Urothelium cell line (cell line): ENCODE measurements around the gene BCKDHB.

ENCODE experiments used
- DNase-seq: peaks from one replicate; pipeline ENCODE4 v3.0.0; 2011; ENCODE audit warnings: low spot score, mixed read lengths
- FAIRE-seq: peaks from 2 replicates; lab custom pipeline; 2011; peaks lifted over from hg19 to GRCh38; lab: Jason Lieb, UNC

BCKDHB gene

DNA sequence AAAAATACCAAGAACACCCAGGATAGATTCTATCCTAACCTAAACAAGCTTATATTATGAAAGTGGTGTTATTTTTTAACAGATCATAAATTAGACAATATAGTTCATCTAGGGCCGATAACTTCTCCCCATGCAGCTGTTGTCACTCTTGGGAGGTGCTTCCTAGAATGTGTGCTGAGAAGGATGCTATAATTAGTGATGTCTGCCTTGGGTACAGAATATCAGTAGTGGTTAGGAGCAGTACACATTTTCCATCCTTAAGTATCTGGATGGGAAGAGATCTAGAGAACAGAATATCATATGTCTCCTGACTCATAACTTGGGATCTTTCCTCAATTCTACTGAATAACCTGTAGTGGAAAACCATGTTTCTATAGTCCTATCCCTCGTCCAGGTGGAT is 214.5 kb downstream of the BCKDHB start:
- DNase-seq, result no peak
- no peak for FAIRE-seq

DNA sequence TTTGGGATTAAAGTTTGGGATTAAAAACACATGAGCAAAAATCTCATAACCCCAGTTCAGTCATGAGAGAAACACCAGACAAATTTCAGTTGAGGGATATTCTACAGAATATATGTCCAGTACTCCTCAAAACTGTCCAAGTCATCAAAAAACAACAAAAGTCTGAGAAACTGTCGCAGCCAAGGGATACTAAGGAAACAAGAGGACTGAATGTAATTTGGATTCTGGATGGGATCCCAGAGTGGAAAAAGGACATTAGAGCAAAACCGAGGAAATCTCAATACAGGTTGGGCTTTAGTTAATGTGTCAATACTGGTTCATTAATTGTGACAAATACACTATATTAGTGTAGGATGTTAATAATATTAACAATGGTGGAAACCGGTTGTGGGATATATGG is 219.3 kb downstream of the BCKDHB start:
- no peak for DNase-seq
- no peak for FAIRE-seq

DNA sequence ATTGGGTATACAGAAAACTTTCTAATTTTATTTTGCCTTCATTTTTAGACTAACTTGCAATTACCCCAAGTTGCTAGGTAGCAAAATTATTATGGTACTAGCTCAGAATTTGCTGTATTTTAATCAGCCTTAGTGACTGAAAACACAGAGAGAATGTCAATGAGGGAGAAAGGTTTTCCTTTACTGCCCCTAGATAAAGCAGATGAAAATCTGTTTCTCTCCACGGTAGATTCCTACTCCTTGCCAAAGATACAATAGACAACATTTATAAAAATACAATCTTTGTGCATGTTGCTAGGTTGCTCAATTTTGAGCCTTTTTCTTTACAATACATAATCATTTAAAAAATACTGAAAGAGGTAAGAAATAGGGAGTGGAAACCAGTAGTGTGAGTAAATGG is 222.2 kb downstream of the BCKDHB start:
- DNase-seq (no peak), FAIRE-seq (no peak)

DNA sequence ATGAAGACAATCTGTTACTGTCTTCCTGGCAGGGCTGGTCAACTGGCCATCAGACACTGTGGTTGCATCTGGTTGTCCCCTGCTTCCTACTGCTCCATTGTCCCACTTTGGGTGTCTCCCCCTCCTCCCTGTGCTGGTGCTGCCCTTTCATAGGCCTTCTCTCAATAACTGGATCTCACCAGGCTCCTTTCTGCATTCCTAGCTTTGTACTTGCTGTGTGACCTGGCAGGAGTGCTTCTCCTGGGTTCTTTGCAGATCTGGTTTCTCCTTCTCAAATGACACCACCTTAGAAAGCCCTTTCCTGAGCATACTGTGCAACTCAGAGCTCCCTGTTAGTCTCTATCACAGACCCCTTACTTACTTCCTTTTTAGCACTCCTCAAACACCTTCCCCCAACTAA is 223.0 kb downstream of the BCKDHB start:
- FAIRE-seq (no peak), DNase-seq (no peak)

DNA sequence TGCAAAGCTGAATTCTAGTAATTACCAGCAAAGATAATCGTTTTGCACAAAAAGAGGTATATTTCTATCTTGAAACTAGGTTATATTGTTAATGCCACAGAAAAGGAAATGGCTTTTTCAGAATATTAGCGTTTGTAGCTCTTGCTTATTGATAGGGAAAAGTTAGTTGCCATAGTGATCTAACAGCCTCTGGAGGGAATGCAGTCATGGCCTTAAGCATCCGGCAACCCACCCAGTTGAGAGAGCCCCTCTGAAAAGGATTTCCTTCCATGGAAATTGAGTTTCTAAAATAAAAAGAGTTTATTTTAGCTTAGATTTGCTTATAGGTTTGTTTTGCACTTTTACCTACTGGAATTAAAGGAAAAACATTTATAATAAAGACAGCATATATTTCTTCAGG is 224.5 kb downstream of the BCKDHB start:
- FAIRE-seq (no peak), DNase-seq (no peak)

DNA sequence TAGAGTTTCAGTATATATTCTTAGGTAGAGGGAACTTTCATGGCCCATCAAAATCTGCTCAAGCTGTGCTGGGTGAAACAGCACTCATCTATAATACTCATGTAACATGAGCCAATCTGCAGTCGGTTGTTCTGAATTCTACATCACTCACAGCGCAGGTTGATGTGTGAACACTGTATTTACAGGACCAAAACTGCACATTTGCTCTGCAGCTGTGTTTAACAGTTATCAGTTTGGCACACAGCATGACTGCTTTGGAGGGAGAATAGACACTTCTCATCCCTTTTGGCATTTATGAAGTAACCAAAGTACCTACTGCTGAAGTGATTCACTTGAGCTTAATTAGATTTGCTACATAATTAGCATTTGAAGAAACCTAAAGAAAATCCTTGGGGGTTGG is 225.1 kb downstream of the BCKDHB start:
- FAIRE-seq, result no peak
- DNase-seq, result no peak

DNA sequence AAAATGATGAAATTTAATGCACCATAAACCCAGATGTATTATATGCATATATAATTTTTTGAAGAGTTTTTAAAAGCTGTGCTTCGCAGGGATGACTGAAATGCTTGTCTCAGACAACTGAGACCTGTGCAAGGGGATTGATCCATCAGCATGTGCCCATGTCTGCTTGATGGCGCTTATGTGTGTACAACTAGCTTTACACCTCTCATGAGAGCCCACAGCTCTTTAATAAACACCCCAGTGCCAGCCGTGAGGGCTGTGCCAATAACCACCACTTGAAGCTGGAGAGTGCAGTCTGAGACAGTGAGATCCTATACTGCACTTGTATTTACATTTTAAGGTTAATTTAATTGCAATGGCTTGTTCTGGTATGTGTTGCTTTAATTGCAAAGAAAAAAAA is 225.5 kb downstream of the BCKDHB start:
- FAIRE-seq (no peak), DNase-seq (no peak)

DNA sequence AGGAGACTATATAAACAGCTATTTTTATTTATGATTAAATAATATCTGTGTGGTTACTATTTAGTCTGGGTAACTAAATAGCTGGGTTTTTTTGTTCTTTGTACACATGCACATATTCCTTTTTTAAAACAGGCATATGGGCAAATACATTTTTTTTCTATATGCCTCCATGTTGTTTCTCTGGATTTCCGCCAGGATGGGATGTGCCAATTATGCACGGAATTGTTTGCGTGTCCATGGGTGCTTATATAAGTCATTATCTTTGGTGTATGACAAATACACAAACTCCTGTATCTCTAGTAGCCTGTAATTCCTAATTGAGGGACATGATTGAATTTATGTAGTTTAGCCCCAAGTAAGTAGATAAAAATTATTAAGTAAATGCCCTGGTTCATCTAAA is 226.9 kb downstream of the BCKDHB start:
- FAIRE-seq (no peak), DNase-seq (no peak)

DNA sequence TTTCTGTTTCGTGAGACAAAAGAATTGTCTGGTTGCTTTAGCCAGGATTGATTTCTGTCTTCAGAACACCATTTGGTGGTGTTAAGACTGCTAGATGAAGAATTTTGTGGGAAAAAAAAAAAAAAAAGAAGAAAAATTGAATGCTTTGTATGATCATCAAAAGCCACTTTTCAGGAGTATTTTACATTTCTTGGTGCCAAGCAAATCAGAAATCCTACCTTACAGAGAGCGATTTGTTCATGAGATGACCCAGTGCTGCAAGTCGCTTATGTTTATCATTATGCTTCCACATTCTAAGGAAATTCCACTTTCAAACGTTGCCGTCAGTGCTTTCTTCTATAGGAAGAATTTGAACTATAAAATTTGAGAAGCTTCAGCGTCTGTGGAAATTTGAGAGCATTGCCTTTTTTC is 228.7 kb downstream of the BCKDHB start:
- DNase-seq, result no peak
- FAIRE-seq, result no peak

DNA sequence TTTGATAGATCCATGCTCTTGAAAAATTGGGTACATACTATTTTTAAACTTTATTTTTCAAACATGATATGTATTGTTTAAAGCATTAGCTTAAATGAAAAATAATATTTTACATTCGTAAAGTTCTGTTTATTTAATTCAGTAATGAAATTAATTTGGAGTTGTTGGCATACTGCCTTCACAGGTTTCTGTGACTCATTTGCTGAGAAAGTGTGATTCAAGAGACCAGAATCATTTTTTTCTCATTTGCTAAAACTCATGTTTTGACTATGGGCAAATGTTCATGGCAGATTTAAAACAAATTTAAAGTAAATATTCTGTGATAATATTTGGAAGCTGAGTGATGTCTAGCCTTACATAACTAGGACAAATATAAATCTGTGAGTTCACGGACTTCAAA is 230.4 kb downstream of the BCKDHB start:
- FAIRE-seq (no peak), DNase-seq (no peak)

DNA sequence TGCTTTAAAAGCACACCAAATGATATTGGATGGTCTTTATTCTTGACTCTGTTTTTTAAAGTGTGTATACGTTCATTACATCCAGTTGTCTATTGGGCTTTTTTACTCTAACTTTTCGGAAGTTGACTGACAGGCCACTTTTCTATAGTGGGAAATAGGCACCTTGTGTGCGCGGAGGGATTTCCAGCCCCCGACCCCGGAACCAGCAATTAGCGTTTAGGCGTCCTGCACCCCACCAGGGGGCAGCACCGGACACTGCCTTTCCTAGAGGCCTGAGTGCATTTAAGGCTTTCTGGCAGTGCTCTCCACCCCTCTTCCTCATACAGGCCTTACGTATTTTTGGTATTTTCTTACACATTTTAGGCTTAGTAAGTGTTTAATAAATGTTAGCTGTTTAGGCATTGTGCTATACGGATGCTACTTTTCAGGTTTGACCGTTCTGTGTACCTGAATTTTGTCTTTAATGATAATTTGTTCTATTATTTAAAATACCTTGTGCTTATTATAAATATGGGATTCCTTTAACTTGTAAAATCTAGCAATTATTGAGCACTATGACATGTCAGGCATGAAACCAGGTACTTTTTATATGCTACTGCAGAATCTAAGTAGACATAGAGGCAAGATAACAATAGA is 231.8 kb downstream of the BCKDHB start:
- peak; percentile 53 for DNase-seq
- FAIRE-seq, result no peak

DNA sequence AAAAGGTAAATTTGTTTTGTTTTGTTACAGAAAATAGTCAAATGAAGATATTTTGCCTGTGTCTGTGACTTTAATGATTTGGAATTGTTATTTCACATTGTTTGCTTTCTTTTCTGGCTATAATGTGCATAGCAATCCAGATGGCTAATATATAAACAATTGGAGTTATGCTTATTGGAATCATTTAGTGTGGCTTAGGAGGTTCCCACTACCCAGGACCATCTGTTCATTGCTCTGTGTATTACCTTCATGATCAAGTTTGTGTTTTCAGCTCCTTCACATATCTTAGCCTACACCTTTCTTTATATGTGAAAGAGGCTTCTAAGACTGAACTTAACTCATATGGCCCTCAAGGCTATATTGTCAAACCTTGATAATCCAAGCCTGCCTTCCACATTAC is 232.9 kb downstream of the BCKDHB start:
- FAIRE-seq (no peak), DNase-seq (no peak)

DNA sequence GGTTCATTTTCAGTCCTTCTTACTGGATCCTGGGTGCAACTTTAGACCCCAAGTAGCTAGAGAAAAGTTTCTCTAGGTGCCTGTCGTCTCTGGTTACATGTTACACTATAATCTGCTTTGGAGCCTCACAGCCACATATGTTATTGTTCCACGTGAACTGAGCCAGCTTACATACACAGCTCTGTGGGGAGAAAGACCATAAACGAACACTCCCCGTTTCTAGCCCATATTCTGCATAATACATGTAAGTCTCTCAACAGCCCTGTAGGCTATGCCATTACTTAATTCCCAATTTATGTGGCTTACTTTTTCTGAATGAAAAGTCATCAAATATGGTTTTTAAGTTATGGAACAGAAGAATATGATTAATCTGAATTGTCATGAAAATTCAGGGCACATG is 233.8 kb downstream of the BCKDHB start:
- DNase-seq, result no peak
- no peak for FAIRE-seq

DNA sequence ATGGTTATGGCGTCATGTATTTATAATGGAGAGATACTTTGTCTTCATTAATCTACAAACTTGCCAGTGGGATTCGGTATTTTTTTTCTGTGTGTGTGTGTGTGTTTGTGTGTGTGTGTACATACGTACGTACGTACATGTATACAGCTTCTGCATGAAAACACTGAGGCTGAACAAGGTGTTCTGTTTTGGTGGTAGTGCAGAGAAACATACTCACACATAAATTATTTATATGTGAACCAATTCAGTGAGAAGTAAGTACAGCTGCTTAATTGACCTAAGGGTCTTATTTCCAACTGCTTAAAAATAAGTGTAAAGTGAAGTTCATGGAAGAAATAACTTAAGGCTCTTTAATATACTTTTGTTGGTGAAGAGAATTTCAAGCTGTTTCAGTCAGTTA is 234.2 kb downstream of the BCKDHB start:
- FAIRE-seq, result no peak

DNA sequence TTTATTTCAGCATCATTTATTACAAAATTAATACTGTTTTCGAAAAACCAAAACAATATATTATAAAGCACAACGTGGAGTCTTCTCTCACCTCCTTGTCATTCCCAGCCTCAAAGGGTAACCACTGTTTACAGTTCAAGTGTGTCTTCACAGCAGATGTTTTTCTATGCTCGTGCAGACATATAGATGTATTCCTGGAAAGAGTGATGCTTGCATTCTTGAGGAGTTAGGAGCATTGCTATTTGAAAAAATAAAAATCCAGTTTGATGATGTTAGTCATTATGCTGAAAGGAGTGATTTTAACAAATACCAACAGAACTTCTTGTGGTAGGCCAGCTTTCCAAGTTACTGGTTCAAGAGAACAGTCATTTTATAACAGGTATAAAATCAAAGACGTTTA is 234.9 kb downstream of the BCKDHB start:
- no peak for FAIRE-seq
- no peak for DNase-seq

More for the DNA sequence above, 234.2 kb downstream of the BCKDHB start:
- no peak for DNase-seq

DNA sequence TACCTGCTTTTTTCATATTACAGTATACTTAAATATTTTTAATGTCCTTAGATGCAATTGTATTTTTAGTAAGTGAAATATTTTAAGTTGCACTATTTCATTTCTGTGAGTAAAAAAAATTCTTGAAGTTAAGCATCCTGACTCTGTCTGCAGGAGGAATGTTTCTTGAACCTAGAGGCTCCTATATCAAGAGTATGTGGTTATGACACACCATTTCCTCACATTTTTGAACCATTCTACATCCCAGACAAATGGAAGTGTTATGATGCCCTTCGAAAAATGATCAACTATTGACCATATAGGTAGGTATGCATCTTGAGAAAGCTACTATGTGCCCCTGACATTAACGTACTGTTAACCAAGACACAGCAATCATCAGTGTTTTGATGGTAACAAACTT is 237.0 kb downstream of the BCKDHB start:
- DNase-seq, result no peak
- FAIRE-seq, result no peak

DNA sequence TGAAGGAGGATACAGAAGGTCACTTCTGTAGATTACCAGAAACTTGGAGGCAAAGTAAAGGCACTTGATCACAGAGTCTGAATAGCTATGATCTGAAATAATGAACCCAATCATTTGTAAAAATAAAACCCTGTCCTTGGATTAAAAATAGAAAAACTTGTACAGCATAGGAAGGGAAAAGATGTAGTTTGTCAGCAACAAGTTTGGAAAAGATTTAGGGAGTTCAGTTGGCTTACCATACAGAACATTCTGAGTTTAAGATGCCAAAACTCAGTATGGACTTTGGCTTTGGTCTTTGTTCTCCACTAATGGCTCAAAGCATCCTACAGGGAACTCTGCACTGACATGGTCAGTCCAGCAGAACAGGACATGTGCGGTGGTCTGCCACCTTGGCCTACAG is 240.6 kb downstream of the BCKDHB start:
- DNase-seq (no peak), FAIRE-seq (no peak)

DNA sequence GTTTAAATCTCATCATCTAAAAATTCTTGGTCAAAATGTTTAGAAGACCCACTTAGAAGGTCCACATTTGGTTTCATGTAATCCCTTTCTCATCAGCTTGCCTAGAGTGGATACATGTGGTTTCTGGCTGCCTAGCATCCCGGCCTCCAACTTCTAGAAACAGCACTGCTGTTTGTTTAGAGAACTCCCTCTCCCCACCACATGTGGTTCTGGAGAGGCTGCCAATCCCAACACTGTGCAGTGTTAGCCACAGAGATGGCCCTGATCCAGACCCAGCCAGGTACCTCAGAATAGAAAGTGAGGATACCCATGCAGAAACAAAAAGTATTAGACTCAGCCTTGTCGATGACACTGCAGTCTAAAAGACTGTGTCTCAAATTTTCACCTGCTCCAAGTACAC is 241.8 kb downstream of the BCKDHB start:
- DNase-seq (no peak), FAIRE-seq (no peak)

DNA sequence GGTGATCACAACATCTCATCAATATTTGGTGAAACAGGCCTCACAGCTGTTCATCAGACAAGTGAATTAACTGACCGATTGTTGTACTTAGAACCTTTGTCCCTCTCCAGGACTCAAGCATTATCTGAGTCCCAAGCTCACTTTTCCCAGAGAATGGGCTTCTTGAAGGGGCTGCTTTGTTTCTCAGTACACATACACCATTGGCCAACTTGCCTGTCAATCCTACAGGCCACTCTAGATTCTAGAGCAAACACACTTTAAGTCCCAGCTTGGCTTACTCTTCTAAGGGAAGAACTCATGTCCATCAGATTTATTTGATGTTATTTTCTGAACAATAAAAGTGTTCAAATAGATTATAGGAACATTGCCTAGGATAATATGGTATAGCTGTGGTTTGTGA is 249.5 kb downstream of the BCKDHB start:
- no peak for DNase-seq
- no peak for FAIRE-seq

DNA sequence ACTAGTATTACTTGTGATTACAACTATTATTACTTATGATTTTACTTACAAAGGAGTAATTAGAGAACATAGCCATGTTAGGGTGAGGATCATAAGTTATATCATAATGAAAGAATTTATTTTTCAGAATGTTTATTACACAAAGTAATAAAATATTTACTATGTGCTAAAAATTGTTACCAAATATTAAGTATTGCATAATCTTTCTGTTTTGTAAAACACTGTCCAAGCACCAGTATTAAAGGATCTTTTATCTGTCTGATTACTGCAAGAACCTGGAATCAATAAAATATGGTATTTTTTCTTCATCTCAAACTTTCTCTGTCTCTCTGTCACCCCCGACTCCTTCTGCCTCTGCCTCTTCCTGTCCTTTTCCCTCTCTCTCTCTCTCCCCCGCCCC is 250.1 kb downstream of the BCKDHB start:
- no peak for FAIRE-seq
- DNase-seq, result no peak

DNA sequence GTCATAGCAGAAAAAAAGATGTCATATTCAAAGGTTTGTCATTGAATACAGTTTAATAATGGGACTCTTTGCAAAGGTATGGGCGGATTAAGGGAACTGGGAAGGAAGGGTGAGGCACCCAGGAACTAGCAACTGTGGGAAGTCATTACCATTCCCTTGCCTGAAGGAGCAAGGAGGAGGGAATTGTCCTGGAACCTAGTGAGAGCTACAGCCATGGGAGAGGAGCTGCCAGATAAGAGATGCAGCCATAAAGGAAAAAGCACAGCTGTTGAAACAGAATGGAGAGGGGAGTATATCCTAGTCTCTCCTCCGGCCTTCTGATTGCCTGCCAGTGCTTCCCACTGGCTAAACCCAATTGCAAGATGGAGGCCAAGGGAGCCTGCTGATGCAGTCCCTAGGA is 250.6 kb downstream of the BCKDHB start:
- FAIRE-seq (no peak), DNase-seq (no peak)

DNA sequence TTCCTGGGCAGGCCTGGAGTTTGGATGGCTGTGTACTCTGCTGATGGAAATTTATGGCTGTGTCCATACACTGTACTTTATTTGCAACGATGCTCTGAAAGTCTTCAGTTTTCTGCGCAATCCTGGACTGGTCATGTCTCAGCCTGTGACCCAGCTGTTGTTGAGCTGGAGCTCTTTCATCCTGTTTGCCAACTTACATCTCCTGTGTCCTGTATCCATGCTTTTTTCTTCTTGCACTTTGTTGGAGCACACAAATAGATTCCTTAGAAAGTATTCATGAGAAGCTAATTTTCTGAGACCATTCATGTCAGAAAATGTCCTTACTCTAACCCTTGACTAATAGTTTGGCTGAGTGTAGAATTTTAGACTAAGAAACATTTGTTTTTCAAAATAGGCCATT is 251.2 kb downstream of the BCKDHB start:
- DNase-seq (no peak), FAIRE-seq (no peak)

DNA sequence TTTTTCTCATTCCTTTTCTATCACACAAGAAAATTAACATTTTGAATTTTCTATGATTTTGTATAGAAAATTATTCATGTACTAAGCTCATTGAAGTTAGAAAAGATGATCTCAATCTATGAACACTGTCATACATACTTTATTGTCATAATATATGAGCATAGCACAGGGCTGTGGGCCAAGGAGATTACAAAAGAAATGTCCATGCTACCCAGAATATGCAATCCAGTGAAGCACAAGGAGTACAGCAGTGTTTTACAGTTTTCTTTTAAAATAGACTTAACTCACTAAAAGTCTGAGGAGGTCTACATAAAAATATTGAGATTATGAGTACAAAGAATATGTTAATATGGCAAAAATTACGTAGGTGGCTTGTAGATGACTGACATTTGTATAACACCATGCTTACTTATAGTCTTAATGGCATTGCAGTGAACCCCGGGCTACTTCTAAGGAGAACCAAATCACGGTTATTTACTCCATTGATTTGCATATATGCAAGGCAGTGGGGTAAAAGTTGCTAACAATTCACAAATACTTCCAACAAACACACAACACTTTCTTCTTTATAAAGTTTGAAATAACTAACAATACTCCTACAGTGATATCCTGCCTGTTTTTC is 257.1 kb downstream of the BCKDHB start:
- FAIRE-seq (no peak), DNase-seq (no peak)
